ENCODE measurements around the gene HTRA3. TPM values are rescaled to one million over a fixed set of nuclear protein-coding genes. Genes with fewer than 3 reads are reported as not detected.

Gene HTRA3
- total and polyA plus RNA-seq, 2 experiments from 2014 or later = 1.3 to 3.6 TPM

DNA sequence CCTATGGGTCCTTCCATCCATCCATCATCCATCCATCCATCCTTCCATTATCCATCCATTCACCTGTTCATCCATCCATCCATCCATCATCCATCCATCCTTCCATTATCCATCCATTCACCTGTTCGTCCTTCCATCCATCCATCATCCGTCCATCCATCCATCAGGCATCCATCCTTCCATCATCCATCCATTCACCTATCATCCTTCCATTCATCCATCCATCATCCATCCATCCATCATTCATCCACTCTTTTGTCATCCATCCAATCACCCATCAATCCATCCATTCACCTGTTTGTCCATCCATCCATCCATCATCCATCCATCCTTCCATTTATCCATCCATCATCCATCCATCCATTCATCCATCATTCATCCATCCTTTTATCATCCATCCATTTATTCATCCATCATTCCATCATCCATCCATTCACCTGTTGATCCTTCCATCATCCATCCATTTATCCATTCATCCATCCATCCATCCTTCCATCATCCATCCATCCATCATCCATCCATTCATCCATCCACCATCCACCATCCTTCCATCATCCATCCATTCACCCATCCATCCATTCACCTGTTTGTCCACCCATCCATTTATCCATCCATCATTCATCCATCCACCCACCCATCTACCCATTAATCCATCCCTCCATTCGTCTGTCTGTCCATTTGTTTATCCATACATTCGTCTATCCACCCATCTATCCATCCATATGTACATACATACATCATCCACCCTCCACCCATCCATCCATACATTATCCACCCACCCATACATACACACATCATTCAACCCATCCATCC is 35.7 kb upstream of the HTRA3 start:
- no peak overlapping the region for H3K4me2 ChIP-seq
- H3K4me1 ChIP-seq (ENCODE audit: insufficient read depth) = no peaks in the 10 kb centered on the region
- no peaks in the 10 kb centered on the region for H3K79me2 ChIP-seq (replicated peaks; ENCODE audit: insufficient read depth)
- Mint-ChIP-seq H3K4me3 (no peak overlapping the region), H3K9me3 (no peaks in the 10 kb centered on the region), H3K27me3 (ENCODE audit: insufficient read depth, low read depth, poor library complexity) (peaks cover 5% of the 10 kb centered on the region), H3K27ac (no peak overlapping the region), H3K4me1 (no peaks in the 10 kb centered on the region; the same call in 2 of the 3 replicates), H3K36me3 (ENCODE audit: low read depth) (no peaks in the 10 kb centered on the region)
- TF ChIP-seq STAT1 (IDR thresholded peaks at IDR 0.05; ENCODE audit: unreplicated experiment) (no peak), NANOG (IDR thresholded peaks at IDR 0.05; ENCODE audit: borderline replicate concordance) (no peak), POLR2AphosphoS5 (IDR thresholded peaks at IDR 0.05; ENCODE audit: low read depth) (no peak), ZNF331 (CRISPR knock-in tag; IDR thresholded peaks at IDR 0.05; ENCODE audit: low read depth) (no peak), CTCF (conservative IDR thresholded peaks at IDR 0.05; ENCODE audit: low read depth in 2 of 2) (no peak), EZH2 (IDR thresholded peaks at IDR 0.05; ENCODE audit: low read depth, unreplicated experiment) (no peak), CREB1 (CRISPR knock-in tag; IDR thresholded peaks at IDR 0.05; ENCODE audit: low read depth) (no peak), JUNB (IDR thresholded peaks at IDR 0.05; ENCODE audit: unreplicated experiment) (no peak), EZH2phosphoT487 (IDR thresholded peaks at IDR 0.05; ENCODE audit: unreplicated experiment) (no peak), REST (IDR thresholded peaks at IDR 0.05; ENCODE audit: unreplicated experiment) (no peak), ZNF114 (CRISPR knock-in tag; IDR thresholded peaks at IDR 0.05) (no peak)
- TF ChIP-seq, protein P1, sequence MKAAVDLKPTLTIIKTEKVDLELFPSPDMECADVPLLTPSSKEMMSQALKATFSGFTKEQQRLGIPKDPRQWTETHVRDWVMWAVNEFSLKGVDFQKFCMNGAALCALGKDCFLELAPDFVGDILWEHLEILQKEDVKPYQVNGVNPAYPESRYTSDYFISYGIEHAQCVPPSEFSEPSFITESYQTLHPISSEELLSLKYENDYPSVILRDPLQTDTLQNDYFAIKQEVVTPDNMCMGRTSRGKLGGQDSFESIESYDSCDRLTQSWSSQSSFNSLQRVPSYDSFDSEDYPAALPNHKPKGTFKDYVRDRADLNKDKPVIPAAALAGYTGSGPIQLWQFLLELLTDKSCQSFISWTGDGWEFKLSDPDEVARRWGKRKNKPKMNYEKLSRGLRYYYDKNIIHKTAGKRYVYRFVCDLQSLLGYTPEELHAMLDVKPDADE (IDR thresholded peaks at IDR 0.05) = no peak
- TF ChIP-seq, protein P2, sequence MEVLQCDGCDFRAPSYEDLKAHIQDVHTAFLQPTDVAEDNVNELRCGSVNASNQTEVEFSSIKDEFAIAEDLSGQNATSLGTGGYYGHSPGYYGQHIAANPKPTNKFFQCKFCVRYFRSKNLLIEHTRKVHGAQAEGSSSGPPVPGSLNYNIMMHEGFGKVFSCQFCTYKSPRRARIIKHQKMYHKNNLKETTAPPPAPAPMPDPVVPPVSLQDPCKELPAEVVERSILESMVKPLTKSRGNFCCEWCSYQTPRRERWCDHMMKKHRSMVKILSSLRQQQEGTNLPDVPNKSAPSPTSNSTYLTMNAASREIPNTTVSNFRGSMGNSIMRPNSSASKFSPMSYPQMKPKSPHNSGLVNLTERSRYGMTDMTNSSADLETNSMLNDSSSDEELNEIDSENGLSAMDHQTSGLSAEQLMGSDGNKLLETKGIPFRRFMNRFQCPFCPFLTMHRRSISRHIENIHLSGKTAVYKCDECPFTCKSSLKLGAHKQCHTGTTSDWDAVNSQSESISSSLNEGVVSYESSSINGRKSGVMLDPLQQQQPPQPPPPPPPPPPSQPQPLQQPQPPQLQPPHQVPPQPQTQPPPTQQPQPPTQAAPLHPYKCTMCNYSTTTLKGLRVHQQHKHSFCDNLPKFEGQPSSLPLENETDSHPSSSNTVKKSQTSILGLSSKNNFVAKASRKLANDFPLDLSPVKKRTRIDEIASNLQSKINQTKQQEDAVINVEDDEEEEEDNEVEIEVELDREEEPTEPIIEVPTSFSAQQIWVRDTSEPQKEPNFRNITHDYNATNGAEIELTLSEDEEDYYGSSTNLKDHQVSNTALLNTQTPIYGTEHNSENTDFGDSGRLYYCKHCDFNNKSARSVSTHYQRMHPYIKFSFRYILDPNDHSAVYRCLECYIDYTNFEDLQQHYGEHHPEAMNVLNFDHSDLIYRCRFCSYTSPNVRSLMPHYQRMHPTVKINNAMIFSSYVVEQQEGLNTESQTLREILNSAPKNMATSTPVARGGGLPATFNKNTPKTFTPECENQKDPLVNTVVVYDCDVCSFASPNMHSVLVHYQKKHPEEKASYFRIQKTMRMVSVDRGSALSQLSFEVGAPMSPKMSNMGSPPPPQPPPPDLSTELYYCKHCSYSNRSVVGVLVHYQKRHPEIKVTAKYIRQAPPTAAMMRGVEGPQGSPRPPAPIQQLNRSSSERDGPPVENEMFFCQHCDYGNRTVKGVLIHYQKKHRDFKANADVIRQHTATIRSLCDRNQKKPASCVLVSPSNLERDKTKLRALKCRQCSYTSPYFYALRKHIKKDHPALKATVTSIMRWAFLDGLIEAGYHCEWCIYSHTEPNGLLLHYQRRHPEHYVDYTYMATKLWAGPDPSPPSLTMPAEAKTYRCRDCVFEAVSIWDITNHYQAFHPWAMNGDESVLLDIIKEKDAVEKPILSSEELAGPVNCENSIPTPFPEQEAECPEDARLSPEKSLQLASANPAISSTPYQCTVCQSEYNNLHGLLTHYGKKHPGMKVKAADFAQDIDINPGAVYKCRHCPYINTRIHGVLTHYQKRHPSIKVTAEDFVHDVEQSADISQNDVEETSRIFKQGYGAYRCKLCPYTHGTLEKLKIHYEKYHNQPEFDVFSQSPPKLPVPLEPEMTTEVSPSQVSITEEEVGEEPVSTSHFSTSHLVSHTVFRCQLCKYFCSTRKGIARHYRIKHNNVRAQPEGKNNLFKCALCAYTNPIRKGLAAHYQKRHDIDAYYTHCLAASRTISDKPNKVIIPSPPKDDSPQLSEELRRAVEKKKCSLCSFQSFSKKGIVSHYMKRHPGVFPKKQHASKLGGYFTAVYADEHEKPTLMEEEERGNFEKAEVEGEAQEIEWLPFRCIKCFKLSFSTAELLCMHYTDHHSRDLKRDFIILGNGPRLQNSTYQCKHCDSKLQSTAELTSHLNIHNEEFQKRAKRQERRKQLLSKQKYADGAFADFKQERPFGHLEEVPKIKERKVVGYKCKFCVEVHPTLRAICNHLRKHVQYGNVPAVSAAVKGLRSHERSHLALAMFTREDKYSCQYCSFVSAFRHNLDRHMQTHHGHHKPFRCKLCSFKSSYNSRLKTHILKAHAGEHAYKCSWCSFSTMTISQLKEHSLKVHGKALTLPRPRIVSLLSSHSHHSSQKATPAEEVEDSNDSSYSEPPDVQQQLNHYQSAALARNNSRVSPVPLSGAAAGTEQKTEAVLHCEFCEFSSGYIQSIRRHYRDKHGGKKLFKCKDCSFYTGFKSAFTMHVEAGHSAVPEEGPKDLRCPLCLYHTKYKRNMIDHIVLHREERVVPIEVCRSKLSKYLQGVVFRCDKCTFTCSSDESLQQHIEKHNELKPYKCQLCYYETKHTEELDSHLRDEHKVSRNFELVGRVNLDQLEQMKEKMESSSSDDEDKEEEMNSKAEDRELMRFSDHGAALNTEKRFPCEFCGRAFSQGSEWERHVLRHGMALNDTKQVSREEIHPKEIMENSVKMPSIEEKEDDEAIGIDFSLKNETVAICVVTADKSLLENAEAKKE (CRISPR knock-in tag; IDR thresholded peaks at IDR 0.05) = no peak
- no peak overlapping the region for H2AFZ ChIP-seq
- H3K4me3 ChIP-seq = no peak overlapping the region
- no peaks in the 10 kb centered on the region for H3K27me3 ChIP-seq (ENCODE audit: insufficient read depth)
- H3K36me3 ChIP-seq (ENCODE audit: insufficient read depth) = no peaks in the 10 kb centered on the region
- no peaks in the 10 kb centered on the region for H3F3A ChIP-seq (replicated peaks; ENCODE audit: low read depth)
- ATAC-seq (no peak), DNase-seq (ENCODE audit: low spot score) (no peak)
- no peaks in the 10 kb centered on the region for H4K20me1 ChIP-seq (replicated peaks; ENCODE audit: insufficient read depth)
- H3K9me2 ChIP-seq (ENCODE audit: insufficient read depth) = no peaks in the 10 kb centered on the region
- H3K27ac ChIP-seq (ENCODE audit: low read depth) = no peak overlapping the region
